Upper lobe of right lung (tissue), 1 donor: ENCODE measurements around the gene WDR70. TPM values are rescaled to one million over a fixed set of nuclear protein-coding genes. Genes with fewer than 3 reads are reported as not detected.
"Not testable (repeated sequence)": the region's sequence is repeated elsewhere in the genome, so short reads cannot be mapped to it uniquely, and the experiment has no call there.

ENCODE experiments used
- ATAC-seq: fragments of 200-7000 bp; cut with Tn5 transposase; one replicate; pipeline ENCODE4 v1.9.1; 2020; ENCODE audit warnings: mild to moderate bottlenecking, moderate library complexity
- DNase-seq: peaks from one replicate; pipeline ENCODE4 v3.0.0-alpha.2; 2020
- H3K27ac ChIP-seq: fragments of 200-600 bp; one replicate; pipeline ENCODE4 v1.8.0; 2022
- H3K27me3 ChIP-seq: fragments of 200-600 bp; one replicate; pipeline ENCODE4 v1.8.0; 2022; ENCODE audit warnings: mild to moderate bottlenecking
- H3K36me3 ChIP-seq: fragments of 200-600 bp; one replicate; pipeline ENCODE4 v1.8.0; 2022
- H3K4me1 ChIP-seq: fragments of 200-600 bp; one replicate; pipeline ENCODE4 v1.8.0; 2022
- H3K4me3 ChIP-seq: fragments of 200-600 bp; one replicate; pipeline ENCODE4 v1.8.0; 2022; ENCODE audit warnings: mild to moderate bottlenecking
- H3K9me3 ChIP-seq: fragments of 200-600 bp; one replicate; pipeline ENCODE4 v1.8.0; 2022
- CTCF ChIP-seq: fragments of 200-600 bp; IDR thresholded peaks from one replicate; pipeline ENCODE4 v1.8.0; 2022; ENCODE audit warnings: antibody characterized with exemption
- intact Hi-C: fragments of 100-400 bp; cut with DNase I; formaldehyde crosslinking; loops from one replicate; pipeline ENCODE4 v1.11.0; 2022
- total RNA-seq: library from RNA; stranded (reverse); fragmentation: NEBNext Ultra II Directional; extraction: Animal tissue kit (Norgen Biotek cat#: 25700); gene quantifications from one replicate; pipeline ENCODE4 v1.2.1, GENCODE V29; 2021
- donor health status: DM: no; HTN: yes; CAD: no; lungs with severe emphysema.

The WDR70 gene
- total RNA-seq, 1 donor from 2014 or later = 24.7 TPM

- H3K4me1 ChIP-seq = no peaks in the 10 kb centered on the region
- H3K36me3 ChIP-seq = no peaks in the 10 kb centered on the region
- ATAC-seq (no peak), DNase-seq (no peak)
- no peak for TF ChIP-seq CTCF
- H3K27ac ChIP-seq = no peak overlapping the region
- no peak overlapping the region for H3K4me3 ChIP-seq
- no peaks in the 10 kb centered on the region for H3K27me3 ChIP-seq
- intact Hi-C loops = no loop called here
- H3K9me3 ChIP-seq = no peaks in the 10 kb centered on the region
Observed at GRCh38 chr5:37787742-37788141, 408.6 kb downstream of the WDR70 start.

- no peak overlapping the region for H3K27ac ChIP-seq
- H3K9me3 ChIP-seq = no peaks in the 10 kb centered on the region
- H3K27me3 ChIP-seq = no peaks in the 10 kb centered on the region
- no peaks in the 10 kb centered on the region for H3K4me1 ChIP-seq
- TF ChIP-seq CTCF = no peak
- intact Hi-C loops = no loop called here
- H3K4me3 ChIP-seq = no peak overlapping the region
- DNase-seq = no peak
- no peaks in the 10 kb centered on the region for H3K36me3 ChIP-seq
- ATAC-seq = no peak
Observed at GRCh38 chr5:37789991-37790390, 410.9 kb downstream of the WDR70 start.

GRCh38 chr5:37791321-37791720 is 412.2 kb downstream of the WDR70 start:
- no peak for TF ChIP-seq CTCF
- no peak overlapping the region for H3K4me3 ChIP-seq
- no peak for DNase-seq
- ATAC-seq = no peak
- no peaks in the 10 kb centered on the region for H3K9me3 ChIP-seq
- intact Hi-C loops = no loop called here
- H3K36me3 ChIP-seq = no peaks in the 10 kb centered on the region
- no peaks in the 10 kb centered on the region for H3K4me1 ChIP-seq
- H3K27ac ChIP-seq = no peak overlapping the region
- no peaks in the 10 kb centered on the region for H3K27me3 ChIP-seq

- ATAC-seq = peak; percentile 36
Observed at GRCh38 chr5:37792975-37793631, 414.0 kb downstream of the WDR70 start.

GRCh38 chr5:37795292-37795691 is 416.2 kb downstream of the WDR70 start:
- H3K36me3 ChIP-seq, H3K27me3 ChIP-seq, DNase-seq, H3K27ac ChIP-seq, H3K9me3 ChIP-seq, H3K4me1 ChIP-seq, intact Hi-C loops, ATAC-seq, H3K4me3 ChIP-seq: not testable (repeated sequence)

More at GRCh38 chr5:37792975-37793631, 414.0 kb downstream of the WDR70 start:
- no peak for DNase-seq
- Histone ChIP-seq H3K27me3 (no peaks in the 10 kb centered on the region), H3K36me3 (no peaks in the 10 kb centered on the region), H3K9me3 (no peaks in the 10 kb centered on the region), H3K4me1 (no peaks in the 10 kb centered on the region), H3K4me3 (no peak overlapping the region), H3K27ac (no peak overlapping the region)
- intact Hi-C loops = no loop called here
- TF ChIP-seq CTCF = no peak

GRCh38 chr5:37796435-37796834 is 417.3 kb downstream of the WDR70 start:
- intact Hi-C loops, H3K27me3 ChIP-seq, H3K9me3 ChIP-seq, H3K4me3 ChIP-seq, ATAC-seq, H3K4me1 ChIP-seq, DNase-seq, H3K27ac ChIP-seq, H3K36me3 ChIP-seq: not testable (repeated sequence)
